HG02763 (cell line): ENCODE measurements around the gene POLR2M.

Source experiments
- ATAC-seq: cut with Tn5 transposase; IDR thresholded peaks from one replicate; pipeline ENCODE4 v1.9.1; 2021; ENCODE audit warnings: mild to moderate bottlenecking, moderate library complexity; ENCODE audit not compliant: unreplicated experiment

Gene POLR2M

DNA sequence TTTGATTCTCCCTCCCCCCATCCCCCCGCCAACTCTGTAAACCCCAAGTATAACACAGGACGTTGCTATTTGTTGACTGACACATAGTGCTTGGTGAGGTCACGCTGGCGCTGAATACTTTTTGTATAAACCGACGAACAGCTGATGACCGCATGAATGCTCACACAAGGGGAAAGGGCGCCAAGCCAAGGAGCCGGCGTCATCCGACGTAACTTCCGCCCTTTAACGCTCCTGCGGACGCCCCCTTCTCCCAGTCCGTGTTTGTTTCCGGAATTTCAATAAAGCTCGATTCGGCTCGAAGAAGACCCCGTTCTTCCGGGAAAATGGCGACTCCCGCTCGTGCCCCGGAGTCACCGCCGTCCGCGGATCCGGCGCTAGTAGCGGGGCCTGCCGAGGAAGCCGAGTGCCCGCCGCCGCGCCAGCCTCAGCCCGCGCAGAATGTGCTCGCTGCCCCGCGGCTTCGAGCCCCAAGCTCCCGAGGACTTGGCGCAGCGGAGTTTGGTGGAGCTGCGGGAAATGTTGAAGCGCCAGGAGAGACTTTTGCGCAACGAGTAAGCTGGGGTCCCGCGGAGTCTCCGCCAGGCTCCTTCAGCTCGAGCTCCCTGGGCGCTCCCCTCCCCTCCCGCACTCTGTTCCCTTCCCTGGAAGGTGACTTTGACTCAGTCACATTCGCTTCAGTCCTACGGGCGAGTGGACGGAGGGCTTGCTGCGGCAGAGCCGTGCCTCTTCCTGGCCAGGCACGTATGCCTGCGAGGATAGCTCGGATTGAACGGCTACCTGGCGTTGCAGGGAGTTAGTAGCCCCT is at the start of gene POLR2M:
Gene POLR2M, plus strand, starts transcription at position 310 of the 805 bp plus-strand sequence. Its CDS starts 129 bp downstream, at position 439.
- ATAC-seq: peak; percentile 92

DNA sequence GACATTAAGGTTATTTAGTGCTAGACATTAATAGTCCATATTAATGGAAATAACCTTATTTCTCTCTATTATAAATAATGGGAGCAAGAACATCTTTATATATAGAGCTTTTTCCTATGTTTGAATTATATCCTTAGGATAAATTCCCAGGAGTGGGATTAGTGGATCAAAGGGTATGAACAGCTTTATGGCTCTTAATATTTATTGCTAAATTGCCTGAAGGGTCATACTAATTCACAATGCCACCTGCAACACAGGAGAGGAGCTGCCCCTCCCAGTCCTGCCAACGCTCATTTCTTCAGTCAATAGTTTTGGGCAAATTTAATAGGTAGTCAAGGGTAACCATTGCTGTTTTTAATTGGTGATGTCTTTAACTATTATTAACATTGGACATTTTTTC is 48.9 kb upstream of the POLR2M start:
- no peak for ATAC-seq

DNA sequence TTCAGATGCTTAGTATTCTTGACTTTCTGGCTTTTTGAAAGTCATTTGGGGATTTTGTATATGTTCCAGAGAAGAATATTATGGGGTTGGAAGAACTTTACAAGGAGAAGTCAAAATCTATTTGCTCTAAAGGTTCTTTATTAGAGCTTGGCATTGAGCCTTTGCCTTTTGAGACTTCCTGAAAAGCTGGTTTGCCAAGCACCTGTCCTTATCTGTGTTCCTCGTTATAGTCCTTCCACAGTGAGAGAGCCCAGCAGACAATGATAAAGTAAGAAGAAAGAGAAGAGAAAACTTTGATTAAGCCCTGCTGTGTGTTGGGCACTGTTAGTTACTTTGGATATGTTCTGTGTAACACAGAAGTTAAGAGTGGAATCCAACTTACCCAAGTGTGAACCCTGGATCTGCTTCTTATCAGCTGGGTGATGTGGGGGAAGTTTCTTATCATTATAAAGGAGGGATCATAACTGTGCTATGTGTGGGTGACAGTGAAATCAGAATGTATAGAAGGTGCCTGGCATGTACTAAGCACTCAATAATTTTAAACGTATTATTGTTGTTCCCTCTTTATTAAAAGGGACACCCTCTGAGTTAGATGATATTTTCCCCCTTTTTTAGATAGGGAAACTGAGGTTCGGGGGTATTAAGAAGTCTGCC is 44.3 kb upstream of the POLR2M start:
- ATAC-seq: no peak

DNA sequence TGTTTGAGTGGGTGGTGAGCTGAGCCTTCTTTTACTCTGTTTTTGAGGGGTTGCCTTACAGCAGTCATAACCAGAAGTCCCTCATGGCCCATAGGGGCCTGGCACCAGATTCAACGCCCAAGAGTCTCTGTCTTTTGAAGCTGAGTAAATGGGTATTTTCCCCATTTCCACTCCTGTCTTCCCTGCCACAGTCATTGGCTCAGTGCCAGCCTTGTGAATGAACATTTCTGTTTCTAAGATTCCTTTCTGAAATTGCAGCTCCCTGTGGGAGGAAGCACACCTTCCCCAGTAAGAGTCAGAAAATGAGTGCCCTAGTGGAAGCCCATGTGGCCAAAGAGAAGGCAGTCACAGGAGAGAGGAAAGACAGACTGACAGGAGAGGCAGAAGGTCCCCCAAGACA is 43.7 kb upstream of the POLR2M start:
- no peak for ATAC-seq

DNA sequence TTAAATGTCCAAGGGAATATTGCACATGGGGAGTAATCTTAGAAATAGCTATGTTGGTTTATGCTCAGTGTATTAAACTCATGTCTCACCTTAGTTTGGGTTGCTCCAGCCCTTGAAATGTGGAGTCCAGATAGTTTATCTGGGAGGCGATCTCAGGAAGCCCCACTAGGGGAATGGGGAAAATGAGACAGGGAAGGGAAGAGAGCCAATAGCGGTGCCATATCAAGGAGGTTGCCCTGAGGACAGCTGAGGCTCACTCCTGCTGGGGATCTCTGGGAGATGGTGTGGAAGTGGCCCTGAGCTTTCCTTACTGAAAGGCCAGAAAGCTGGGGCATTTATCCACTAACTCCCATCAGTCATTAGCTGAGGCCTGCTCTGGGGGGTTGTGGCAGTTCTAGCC is 43.3 kb upstream of the POLR2M start:
- ATAC-seq: no peak

DNA sequence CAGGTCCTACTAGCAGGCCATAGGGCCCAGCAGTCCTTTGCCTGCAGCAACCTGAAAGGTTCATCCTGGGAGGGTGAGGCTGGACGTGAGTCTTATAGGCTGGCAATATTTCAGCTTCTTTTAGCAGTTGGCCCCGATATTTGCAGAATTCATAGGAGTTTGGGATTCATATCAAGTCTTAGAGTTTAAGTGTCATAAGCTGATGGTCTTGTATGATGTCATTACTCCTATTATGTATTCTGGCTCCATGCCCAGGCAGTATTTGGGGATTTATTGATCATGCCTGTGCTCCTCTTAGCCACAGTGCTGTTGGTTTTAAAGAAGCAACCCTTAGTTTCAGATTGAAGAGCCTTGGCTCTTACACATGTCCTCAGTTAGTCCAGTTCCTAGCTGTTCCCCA is 41.3 kb upstream of the POLR2M start:
- no peak for ATAC-seq

DNA sequence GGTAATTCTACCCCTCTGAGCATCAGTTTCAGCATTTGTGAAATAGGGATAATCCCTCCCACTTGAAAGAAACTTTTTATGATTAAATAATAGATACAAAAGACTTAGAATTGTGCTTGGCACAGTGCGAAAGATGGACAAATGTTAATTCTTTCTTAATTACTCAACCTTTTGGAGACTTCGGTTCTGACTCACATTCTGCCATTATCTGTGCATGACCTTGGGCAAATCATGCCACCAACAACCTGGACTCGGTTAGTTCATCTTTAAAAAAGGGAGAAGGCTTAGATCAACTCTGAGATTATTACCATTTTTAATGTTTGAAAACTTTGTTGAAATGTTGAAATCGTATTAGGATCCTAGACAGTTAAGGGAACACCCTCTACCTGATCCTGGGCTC is 40.6 kb upstream of the POLR2M start:
- ATAC-seq: no peak

DNA sequence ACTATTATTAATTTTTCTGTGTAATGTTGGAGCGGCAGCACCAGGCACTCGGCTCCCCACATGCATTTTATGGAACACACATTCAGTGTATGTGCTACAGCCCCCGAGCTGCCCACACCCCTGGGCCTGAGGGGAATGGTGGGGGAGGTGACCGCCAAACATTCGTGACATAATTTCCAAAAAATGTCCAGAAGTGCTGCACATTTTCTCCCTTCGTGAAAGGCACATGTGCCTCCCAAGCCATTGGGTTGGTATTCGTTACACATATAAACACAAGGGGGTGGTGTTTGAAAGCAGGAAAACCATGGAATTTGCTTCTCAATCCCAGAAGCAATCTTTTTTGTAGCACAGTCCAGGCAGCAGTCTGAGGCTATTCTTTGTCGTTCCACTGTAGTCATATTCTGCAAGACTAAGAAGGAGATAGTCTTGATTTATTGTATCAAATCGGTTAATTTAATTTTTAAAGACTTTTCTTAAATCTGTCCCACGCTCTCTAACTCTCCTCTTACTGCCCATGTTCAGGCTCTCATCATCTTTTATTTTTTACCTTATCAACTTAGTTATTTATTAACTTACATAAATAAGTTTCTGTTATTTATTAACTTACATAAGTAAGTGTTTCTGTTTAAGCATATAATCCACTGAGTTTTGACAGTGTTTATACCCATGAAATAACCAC is 39.2 kb upstream of the POLR2M start:
- ATAC-seq: no peak

DNA sequence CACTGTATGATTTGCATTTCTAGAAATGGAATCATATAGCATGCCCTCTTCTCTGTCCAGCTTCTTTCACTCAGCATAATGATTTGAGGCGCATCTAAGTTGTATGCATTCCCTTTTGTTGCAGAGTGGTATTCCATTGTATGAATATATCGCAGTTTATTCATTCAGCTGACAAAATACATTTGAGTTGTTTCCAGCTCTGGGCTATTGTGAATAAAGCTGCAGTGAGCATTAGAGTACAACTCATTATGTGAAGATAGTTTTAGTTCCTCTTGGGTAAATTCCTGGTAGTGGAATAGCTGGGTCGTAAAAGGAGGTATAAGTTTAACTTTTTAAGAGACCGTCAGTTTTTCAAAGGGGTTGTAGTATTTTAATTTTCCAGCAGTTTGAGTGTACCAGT is 38.5 kb upstream of the POLR2M start:
- ATAC-seq: no peak

DNA sequence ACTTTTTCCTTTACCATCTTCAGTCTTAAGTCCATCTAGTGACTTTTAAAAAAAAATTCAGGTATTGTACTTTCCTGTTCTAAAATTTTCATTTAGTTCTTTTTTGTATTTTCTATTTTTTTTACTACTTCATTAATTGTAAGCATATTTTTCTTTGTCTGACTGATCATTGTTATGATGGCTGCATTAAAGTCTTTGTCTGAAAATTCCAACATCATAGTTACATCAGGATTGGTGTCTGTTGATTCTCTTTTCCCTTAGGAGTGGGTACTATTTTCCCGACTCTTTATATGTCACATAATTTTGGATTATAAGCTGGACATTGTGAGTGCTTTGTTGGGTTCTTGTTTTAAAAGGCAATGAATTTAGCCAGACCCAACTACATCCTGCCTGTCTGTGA is 34.9 kb upstream of the POLR2M start:
- no peak for ATAC-seq

DNA sequence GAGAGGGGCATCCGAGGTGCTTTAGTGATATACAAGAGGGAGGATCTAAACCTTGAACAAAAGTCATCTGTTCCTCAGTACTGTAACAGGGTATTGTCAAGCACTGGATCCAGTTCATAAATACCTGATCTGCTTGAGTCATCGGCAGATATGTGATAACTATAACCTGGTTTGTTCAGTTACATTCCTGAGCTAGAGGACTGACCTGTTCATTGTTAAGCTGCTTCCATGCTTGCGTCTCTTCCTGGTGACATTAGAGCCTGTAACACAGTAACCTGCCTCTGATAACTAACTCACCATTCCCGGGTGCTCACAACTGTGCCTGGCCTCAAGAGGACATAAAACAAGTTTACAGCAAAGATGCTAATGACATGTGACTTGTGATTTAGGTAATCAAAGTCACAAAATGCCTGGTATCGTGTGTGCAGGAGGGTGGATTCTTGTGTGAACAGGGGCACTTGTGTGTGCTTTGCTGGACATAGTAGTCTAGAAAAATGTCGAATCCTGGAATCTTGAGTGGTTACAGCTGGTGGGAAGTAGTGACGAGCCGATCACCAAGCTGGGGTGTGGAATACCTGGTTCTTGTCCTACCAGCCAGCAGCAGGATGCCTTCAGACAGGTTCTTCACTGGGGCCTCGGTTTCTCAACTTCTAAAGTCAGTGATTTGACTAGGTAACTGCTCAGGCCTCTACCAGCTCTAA is 30.9 kb upstream of the POLR2M start:
- ATAC-seq: no peak

DNA sequence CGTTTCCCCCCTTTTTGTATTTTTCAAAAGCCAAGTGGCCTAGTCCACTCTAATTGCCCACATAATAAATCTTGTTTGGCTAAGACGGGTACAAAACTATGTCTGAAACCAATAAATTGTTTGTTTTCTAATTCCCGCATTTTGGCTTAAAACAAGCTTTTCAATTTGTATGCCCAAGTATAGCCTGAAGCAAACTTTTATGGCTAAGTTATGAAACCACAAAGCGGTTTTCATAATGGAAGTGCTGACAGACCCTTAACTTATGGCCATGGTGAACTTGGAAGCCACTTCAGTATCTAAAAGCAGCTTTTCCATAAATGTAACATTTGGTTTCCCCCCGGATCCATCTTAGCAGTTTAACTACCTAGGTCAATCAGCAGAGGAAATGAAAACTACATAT is 29.9 kb upstream of the POLR2M start:
- no peak for ATAC-seq

DNA sequence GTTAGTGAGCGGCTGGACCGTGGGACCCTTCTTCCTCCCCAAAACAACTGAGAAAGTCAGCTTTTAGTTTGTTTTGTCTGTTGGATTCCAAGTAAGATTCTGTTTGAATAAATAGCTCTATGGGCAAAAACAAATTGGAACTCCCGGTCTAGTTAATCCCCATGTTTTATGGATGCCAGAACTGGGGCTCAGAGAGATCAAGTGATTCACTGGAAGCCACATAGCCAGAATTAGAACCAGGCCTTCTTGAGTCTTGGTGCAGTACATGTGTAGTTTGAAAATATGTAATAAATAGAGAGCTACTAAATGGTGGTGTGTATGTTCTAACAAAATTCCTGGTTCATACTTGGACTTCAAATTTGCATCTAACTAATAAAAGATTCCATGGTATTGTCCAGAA is 29.3 kb upstream of the POLR2M start:
- no peak for ATAC-seq

DNA sequence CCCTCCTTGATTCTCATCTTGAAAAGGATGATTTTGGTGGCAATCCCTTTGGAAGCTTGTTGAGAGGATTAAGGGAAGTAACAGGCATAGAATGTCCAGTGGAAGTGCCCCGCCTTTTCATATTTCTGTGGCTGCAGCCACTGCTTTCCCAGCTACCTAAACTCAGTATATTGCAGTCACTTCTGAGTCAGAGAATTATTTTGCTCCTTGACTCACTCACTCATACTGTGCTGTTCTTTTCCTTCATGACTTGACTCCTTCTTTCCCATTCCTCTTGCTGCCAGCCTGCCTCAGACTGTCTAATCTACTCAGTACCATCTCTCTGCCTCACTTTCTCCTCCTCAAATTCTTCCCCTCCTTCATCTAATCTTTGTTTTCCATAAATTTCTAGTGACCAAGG is 26.5 kb upstream of the POLR2M start:
- ATAC-seq: no peak

DNA sequence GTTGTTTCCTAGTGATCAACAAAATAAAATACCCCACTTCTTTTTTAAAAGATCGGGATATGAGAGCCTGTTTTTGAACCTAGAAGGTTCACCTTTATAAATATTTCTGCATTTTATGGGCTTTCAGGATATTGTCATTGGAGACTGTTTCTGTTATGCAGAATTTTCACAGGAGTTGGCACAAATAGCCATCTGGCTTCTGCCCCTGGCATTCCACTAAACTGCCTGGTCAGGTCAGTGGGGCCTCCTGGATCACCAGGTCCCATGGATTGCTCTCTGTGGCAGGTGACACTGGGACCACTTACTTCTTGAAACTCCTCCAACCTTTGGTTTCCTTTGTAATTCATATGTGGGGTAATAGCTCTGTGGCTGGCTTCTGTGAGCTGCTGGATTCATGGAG is 25.5 kb upstream of the POLR2M start:
- ATAC-seq: no peak

DNA sequence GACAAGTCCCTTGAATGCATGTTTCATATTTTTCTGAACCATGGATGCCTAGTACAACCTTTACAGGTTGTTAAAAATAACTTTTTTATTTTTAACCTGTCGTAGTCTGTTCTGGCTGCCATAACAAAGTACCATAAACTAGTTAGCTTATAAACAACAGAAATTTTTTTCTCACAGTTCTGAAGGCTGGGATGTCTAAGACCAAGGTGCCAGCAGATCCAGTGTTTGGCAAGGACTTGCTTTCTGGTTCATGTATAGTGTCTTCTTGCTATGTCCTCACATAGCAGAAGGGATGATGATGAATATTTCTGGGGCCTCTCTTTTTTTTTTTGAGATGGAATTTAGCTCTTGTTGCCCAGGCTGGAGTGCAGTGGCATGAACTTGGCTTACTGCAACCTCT is 23.0 kb upstream of the POLR2M start:
- ATAC-seq: no peak

DNA sequence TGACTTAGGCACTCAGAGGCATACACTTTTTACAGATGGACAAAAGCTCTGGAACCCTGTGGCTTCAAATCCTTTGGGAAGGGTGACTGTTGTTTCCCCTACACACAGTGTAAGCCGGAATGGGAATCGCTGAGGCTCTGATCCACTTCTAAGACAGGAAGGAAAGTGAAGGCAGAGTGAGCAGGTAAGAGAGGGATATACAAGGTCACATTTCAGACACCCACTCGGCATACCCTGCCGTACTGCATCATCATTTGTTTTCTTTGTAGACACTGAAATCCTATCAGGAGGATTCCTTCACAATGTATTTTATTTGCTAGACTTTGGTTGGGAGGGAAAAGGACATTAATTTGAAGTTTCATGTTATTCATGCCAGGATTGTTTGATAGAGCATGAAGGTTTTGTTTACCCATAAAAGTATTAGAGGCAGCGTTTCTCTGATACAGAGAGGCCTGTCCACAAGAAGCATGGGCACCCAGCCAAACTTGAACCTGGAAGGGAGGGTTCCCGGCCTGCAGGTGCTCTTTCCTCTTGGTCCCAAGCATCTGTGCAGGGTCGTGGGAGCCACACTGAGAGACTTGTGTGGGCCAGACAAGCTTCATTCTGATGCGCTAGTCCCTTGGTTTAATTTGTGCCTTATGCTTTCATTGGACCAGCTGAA is 21.9 kb upstream of the POLR2M start:
- ATAC-seq: no peak

DNA sequence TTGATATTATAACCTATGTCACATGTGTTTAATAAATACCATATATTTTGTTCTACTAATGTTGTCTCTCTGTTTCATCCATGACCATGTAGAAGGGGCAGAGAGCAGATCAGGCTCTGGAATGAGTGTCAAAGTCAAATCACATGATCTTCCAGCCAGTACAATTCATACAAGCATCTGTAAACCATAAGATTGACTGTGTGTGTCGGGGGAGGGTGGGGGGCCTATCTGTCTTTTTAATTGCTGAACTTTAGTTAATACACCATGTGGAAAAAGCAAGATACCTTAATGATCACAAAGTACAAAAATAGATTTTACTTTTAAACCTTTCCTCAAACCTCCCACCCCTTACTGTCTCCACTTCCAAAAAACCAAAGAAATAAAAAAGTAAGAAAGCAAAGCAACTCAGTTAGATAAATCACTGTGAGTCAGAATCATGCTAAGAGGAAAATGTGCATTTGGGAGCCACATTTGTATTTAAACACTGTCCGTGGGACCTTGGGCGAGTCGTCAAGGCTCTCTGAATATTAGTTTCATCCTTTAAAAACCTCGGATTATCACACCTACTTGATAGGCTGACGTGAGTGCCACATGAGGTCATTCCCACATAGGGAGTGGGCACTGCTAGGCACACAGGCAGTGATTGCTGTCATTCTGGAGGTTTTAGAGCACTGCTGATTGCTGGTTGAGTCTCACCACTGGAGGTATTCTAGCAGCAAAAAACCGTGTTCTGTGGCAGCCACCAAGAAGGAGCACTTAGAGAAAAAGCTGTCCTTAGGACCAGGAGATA is 21.0 kb upstream of the POLR2M start:
- no peak for ATAC-seq

DNA sequence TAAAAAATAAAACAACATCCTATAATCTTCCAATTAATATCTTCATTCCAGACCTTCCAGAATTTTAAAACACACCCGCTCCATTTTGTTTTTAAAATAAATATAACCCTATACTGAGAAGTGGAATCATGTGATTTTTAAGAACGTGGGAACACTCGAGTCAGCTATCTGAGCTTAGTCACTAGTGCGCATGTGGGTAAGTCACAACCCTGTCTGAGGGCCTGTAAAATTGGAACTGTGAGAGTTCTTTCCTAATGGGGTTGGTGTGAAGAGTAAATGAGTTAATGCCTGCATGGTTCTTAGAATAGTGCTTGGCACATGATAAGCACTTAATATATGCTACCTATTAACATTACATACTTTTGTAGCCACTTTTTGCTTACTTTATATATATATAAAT is 19.9 kb upstream of the POLR2M start:
- no peak for ATAC-seq

DNA sequence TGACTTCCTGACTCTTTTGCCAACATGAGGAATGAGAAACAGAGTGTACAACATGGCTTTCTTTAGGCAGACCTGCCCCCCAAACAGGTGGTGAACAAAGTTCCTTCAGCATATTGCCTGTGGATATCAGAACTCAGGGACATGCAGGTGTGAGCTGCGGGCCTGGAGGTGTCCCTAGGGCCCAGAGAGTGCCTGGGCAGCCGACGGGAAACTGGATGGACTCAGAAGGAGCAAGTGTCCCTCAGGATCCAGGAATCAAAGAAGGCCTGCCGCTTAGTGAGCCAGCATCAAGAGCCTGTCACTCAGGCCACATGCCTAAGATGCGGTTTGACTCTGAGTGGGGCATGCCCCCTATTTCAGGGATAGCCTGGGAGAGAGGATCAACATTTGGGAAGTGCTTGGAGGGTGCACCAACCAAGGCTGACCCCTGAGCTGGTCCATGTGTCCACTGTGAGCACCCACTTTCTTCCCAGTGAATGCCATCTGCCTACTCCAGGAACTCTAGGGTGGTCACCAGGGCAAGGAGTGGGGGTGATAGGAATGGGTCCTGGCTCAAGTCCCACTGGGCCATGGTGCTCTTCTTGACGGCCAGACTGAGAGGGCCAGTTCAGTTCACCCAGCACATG is 16.1 kb upstream of the POLR2M start:
- ATAC-seq: no peak
